Stimulated activated CD8-positive, alpha-beta memory T cell treated with anti-CD3 and anti-CD28 coated beads, Interleukin-12 subunit alpha, Interleukin-12 subunit beta, amount 100 ng/mL, for 24 hours (primary cell): Measurements from ENCODE around the gene NEK9.
A peak's percentile ranks its signal among the peaks of the same experiment; 100 is the strongest.

ENCODE experiments used
- DNase-seq: peaks from one replicate; pipeline ENCODE4 v3.0.0-alpha.2; 2020; ENCODE audit errors: extremely low read depth

The NEK9 gene

GRCh38 chr14:75067212-75067611 lies 59.6 kb downstream of the NEK9 start:
- DNase-seq = no peak

DNA sequence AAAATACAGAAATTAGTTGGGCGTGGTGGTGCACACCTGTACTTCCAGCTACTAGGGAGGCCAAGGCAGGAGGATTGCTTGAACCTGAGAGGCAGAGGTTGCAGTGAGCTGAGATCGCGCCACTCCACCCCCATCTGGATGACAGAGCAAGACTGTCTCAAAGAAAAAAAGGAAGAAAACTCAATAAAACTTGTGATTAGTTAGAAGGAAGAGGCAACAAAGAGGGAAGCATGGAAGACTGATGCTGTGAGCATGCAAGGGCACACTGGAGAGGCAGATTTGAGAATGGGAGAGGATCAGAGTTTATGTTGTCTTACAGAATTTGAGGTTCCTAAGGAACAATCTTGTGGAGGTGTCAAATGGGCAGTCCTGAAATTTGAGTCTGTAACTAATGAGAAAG lies 60.2 kb downstream of the NEK9 start:
- no peak for DNase-seq

GRCh38 chr14:75064205-75064567 lies 62.7 kb downstream of the NEK9 start:
- DNase-seq = no peak

DNA sequence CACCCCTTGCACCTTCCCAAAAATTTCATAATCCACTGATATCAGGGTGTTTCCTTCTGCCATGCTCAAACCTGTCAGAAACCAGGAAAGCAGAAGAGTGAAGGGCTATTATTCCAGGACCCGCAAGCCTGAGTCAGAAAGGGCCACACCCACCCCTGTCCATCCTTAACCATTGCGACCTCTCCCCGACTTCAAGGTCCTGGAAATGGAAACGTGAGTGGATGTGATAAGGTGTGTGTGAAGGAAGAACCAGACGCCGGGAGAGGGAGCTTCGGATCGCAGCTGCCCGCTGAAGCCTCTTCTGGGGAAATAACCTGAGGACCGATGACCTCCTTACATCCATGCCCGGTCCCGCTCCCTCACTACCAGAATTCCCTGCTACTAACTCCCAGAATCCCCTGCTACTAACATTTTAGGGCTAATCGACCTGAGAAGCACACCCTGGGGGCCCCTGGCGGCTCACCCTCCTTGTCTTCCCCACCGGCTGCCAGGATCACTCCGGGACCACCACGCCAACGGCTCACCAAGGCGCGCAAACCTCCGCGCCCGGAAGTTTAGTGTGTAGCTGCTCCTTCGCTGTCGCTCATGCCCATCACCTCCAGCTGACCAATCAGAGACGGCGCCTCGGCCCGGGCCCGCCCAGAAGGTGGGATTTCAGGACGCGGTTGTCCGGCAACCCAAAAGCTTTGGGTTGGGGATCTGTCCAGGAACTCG lies 63.2 kb downstream of the NEK9 start, which contains the start of gene ACYP1:
TSS of gene ACYP1 (minus strand) at position 534 of the 714 bp plus-strand sequence. CDS start at position 63, 471 bp downstream.
- DNase-seq = peak; percentile 75

- no peak for DNase-seq
Measured at GRCh38 chr14:75063013-75063412, 63.8 kb downstream of the NEK9 start.

DNA sequence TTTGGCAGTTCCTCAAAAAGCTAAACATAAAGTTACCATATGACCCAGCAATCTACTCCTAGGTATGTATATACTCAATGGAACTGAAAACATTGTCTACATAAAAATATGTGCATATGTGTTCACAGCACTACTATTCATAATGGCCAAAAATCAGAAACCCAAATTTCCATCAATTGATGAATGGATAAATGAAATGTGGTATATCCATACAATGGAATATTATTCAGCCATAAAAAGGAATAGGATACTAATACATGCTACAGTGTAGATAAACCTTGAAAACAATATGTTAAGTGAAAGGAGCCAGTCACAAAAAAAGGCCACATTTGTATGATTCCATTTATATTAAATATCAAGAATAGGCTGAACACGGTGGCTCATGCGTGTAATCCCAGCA lies 66.4 kb downstream of the NEK9 start:
- DNase-seq = no peak

DNA sequence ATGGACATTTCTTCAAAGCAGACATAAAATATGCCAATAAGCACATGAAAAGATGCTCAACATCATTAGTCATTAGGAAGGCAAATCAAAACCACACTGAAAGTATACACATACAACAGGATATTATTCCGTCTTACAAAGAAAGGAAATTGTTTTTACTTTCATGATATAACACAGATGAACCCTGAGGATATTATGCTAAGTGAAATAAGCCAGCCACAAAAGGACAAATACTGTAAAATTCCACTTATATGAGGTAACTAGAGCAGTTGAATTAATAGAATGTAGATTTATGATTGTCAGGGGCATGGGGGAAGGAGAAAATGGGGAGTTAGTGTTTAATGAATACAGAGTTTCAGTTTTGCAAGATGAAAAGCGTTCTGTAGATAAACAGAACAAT lies 67.2 kb downstream of the NEK9 start:
- no peak for DNase-seq

- no peak for DNase-seq
Measured at GRCh38 chr14:75054421-75054820, 72.4 kb downstream of the NEK9 start.

GRCh38 chr14:75053396-75054291 lies 73.2 kb downstream of the NEK9 start:
- DNase-seq = no peak

GRCh38 chr14:75051556-75051899 lies 75.3 kb downstream of the NEK9 start:
- DNase-seq = no peak

GRCh38 chr14:75050852-75051555 lies 75.8 kb downstream of the NEK9 start, which contains the start of gene MLH3:
TSS of gene MLH3 (minus strand) at chr14:75051467. CDS start at chr14:75049655, 1,812 bp downstream.
- DNase-seq = peak; percentile 43

GRCh38 chr14:75049731-75050201 lies 77.1 kb downstream of the NEK9 start:
- no peak for DNase-seq

GRCh38 chr14:75049136-75049535 lies 77.7 kb downstream of the NEK9 start:
- no peak for DNase-seq

GRCh38 chr14:75048101-75048500 lies 78.7 kb downstream of the NEK9 start:
- no peak for DNase-seq

GRCh38 chr14:75047506-75047905 lies 79.3 kb downstream of the NEK9 start:
- no peak for DNase-seq

DNA sequence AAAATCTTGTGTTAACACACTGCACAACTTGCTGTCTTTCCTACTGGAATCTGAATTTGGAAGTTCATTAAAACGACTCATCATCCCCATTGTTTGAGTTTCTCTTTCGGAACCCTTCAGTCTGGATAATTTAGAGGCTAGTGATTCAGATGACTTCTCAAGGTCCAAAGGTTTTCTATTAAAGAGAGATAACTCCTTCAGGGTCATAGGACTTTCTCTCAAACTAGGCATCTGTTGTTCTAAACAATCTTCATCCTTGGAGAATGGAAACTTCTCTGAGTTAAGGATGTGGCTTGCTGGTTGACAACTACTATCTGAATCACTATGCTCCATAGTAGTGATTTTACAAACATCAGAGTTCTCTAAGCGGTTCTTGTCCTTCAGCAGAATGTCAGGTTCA lies 79.9 kb downstream of the NEK9 start:
- no peak for DNase-seq

DNA sequence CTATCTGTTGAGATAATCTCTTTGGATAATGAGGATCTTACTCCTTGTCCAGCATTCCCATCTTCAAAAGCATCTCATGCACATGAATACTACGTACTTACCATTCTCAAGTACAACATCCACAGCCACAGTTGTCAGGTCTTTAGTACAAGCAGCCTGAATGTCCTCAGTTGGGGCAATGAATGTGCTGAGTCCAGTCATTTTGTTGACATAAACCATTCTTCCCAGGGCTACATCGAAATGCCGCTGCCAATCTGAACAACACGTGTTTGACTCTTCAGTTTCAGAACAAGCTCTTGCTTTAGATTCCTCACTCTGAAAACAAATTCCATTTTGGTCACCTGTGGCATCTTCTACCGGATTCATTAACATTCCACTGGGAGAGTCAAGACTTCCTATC lies 80.6 kb downstream of the NEK9 start:
- DNase-seq = no peak

DNA sequence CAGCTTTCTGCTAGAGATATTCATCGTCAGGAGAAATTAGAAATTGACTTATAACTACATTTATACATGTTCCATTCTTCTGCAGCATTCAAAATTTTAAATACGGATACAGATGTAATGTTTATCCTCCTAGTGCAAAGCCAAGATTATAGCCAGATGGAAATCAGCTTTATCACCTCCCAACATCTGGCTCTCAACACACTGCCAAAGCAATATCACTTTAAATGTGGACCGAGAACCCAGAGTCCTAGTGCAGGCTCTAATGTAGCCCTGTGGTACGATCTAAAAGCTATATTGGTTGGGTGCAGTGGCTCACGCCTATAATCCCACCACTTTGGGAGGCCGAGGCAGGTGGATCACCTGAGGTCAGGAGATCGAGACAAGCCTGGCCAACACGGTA lies 82.1 kb downstream of the NEK9 start:
- DNase-seq = no peak

GRCh38 chr14:75044322-75044721 lies 82.5 kb downstream of the NEK9 start:
- DNase-seq = no peak

GRCh38 chr14:75042035-75042434 lies 84.8 kb downstream of the NEK9 start:
- DNase-seq = no peak

- DNase-seq = no peak
Measured at GRCh38 chr14:75041613-75042012, 85.2 kb downstream of the NEK9 start.

GRCh38 chr14:75040959-75041358 lies 85.9 kb downstream of the NEK9 start:
- DNase-seq = no peak
